Endothelial cell of umbilical vein (primary cell): ENCODE data around the gene POMP. TPM values are rescaled to one million over a fixed set of nuclear protein-coding genes. Genes with fewer than 3 reads are reported as not detected.
A peak's percentile ranks its signal among the peaks of the same experiment; 100 is the strongest.

Experiments used
- BruUV-seq: library from RNA; stranded (reverse); fragments of 400-500 nt; replicated peaks from 2 replicates; lab custom pipeline; 2021; lab: Mats Ljungman, UMichigan
- CTCF ChIA-PET: fragments of 300-600, 350-600 bp; sonication (Branson Sonifier 250); formaldehyde crosslinking; loops from one replicate; lab custom pipeline; 2021; ENCODE audit warnings: antibody characterized with exemption, inconsistent platforms; lab: Charles Lee
- POLR2A ChIA-PET: fragments of 300-600, 350-600 bp; sonication (Branson Sonifier 250); formaldehyde crosslinking; loops from one replicate; lab custom pipeline; 2021; ENCODE audit warnings: antibody characterized with exemption, inconsistent platforms; lab: Charles Lee
- DNase-seq: peaks from one replicate; pipeline ENCODE4 v3.0.0-alpha.2; 2011; ENCODE audit warnings: low read depth, low spot score
- FAIRE-seq: peaks from 2 replicates; lab custom pipeline; 2011; peaks lifted over from hg19 to GRCh38; lab: Jason Lieb, UNC
- H2AFZ ChIP-seq: 2 replicates; pipeline ENCODE4 v1.6.0; 2012; ENCODE audit warnings: low read depth, low read length, control low read depth, inconsistent platforms
- H3K27ac ChIP-seq: 2 replicates; pipeline ENCODE4 v1.5.1; 2011; ENCODE audit warnings: low read depth, mild to moderate bottlenecking, control low read depth, low read length, moderate library complexity; ENCODE audit not compliant: insufficient read depth
- H3K27me3 ChIP-seq, 2 experiments: 2 replicates each; pipeline versions ENCODE4 v1.6.0 to v1.6.1; 2011; ENCODE audit warnings: low read length in 2 of 2, mixed read lengths in 1 of 2; ENCODE audit not compliant: control insufficient read depth in 2 of 2, insufficient read depth in 2 of 2
- H3K36me3 ChIP-seq, 2 experiments: 2 replicates in 1 of 2; 3 replicates in 1 of 2; pipeline ENCODE4 v1.5.1; 2011; ENCODE audit warnings: low read length in 2 of 2, mild to moderate bottlenecking in 1 of 2, moderate library complexity in 1 of 2; ENCODE audit not compliant: control insufficient read depth in 2 of 2, insufficient read depth in 2 of 2; ENCODE audit errors: extremely low read depth in 1 of 2
- H3K4me1 ChIP-seq: 3 replicates; pipeline ENCODE4 v1.5.1; 2011; ENCODE audit warnings: mild to moderate bottlenecking, low read length; ENCODE audit not compliant: control insufficient read depth, insufficient read depth; ENCODE audit errors: extremely low read depth
- H3K4me2 ChIP-seq: 2 replicates; pipeline ENCODE4 v1.6.1; 2011; ENCODE audit warnings: low read length, control low read depth, mixed read lengths; ENCODE audit not compliant: insufficient read depth
- H3K4me3 ChIP-seq, 3 experiments: fragments of 200-600 bp in 1 of 3; sonication (generic), shearing (Covaris generic) in 1 of 3; replicated peaks in 1 of 3; 2 replicates each; pipeline ENCODE4 v1.5.1; 2011 to 2016; ENCODE audit warnings: control low read depth in 3 of 3, low read length in 3 of 3, mild to moderate bottlenecking in 2 of 3, inconsistent platforms in 1 of 3, low read depth in 1 of 3, moderate library complexity in 1 of 3; ENCODE audit not compliant: insufficient read depth in 1 of 3
- H3K79me2 ChIP-seq: 2 replicates; pipeline ENCODE4 v1.6.0; 2012; ENCODE audit warnings: low read length, inconsistent platforms; ENCODE audit not compliant: control insufficient read depth, insufficient read depth
- H3K9ac ChIP-seq: replicated peaks from 2 replicates; pipeline ENCODE3; 2011; ENCODE audit warnings: low read length, control low read depth; ENCODE audit not compliant: insufficient read depth; ENCODE audit errors: extremely low read depth
- H3K9me1 ChIP-seq: replicated peaks from 3 replicates; pipeline ENCODE4 v1.6.0; 2011; ENCODE audit warnings: mild to moderate bottlenecking, low read length; ENCODE audit not compliant: control insufficient read depth, insufficient read depth; ENCODE audit errors: extremely low read depth
- H3K9me3 ChIP-seq: replicated peaks from 2 replicates; pipeline ENCODE4 v1.5.1; 2012; ENCODE audit warnings: low read length, inconsistent platforms; ENCODE audit not compliant: control insufficient read depth, insufficient read depth
- H4K20me1 ChIP-seq: replicated peaks from 2 replicates; pipeline ENCODE3; 2011; ENCODE audit warnings: mild to moderate bottlenecking, low read length; ENCODE audit not compliant: control insufficient read depth, insufficient read depth; ENCODE audit errors: extremely low read depth
- EZH2 ChIP-seq: IDR thresholded peaks from 2 replicates; pipeline ENCODE4 v1.6.1; 2012; ENCODE audit warnings: borderline replicate concordance, low read depth, mild to moderate bottlenecking, moderate library complexity, low read length, inconsistent platforms; ENCODE audit not compliant: severe bottlenecking
- FOS ChIP-seq: IDR thresholded peaks from 2 replicates; pipeline ENCODE4 v1.6.1; 2011; ENCODE audit warnings: mild to moderate bottlenecking, low read length, moderate library complexity, borderline replicate concordance; ENCODE audit not compliant: insufficient read depth
- GATA2 ChIP-seq: IDR thresholded peaks from 2 replicates; pipeline ENCODE4 v1.7.0; 2011; ENCODE audit warnings: low read depth, mild to moderate bottlenecking, moderate library complexity, mixed read lengths, low read length; ENCODE audit not compliant: insufficient read length, insufficient read depth
- JUN ChIP-seq: IDR thresholded peaks from 2 replicates; pipeline ENCODE4 v1.6.1; 2011; ENCODE audit warnings: borderline replicate concordance, low read depth; ENCODE audit not compliant: insufficient read length, insufficient read depth
- MYC ChIP-seq: IDR thresholded peaks from one replicate; pipeline ENCODE4 v1.6.1; 2011; ENCODE audit warnings: mild to moderate bottlenecking, low read depth, low read length
- POLR2A ChIP-seq: IDR thresholded peaks from 2 replicates; pipeline ENCODE4 v1.6.1; 2012; ENCODE audit warnings: low read depth, mild to moderate bottlenecking, control low read depth, low read length
- POLR2AphosphoS5 ChIP-seq: IDR thresholded peaks from 2 replicates; pipeline ENCODE4 v1.6.1; 2012; ENCODE audit warnings: low read depth, mild to moderate bottlenecking, control low read depth, low read length, moderate library complexity; ENCODE audit not compliant: insufficient read depth
- dilution Hi-C: fragments of 300-500 bp; cut with MboI; formaldehyde crosslinking; loops from one replicate; pipeline ENCODE4 v1.15.0; 2019; ENCODE audit warnings: low sequenced_read_pairs; ENCODE audit not compliant: extremely low pct_ligation_motif_present
- intact Hi-C: fragments of 100-400 bp; cut with micrococcal nuclease; formaldehyde crosslinking; loops from one replicate; pipeline ENCODE4 v1.10.0; 2022
- polyA plus RNA-seq, 4 experiments: library from polyadenylated mRNA; depleted of rRNA in 3 of 4; stranded (reverse) in 3 of 4; unstranded in 1 of 4; fragments of >200 nt; gene quantifications; 2 replicates each; pipeline versions ENCODE4 v1.2.1 to v1.2.3, GENCODE V29; 2011 to 2012; ENCODE audit warnings: missing spikeins in 1 of 4
- total RNA-seq: library from RNA; stranded (reverse); gene quantifications from 2 replicates; pipeline ENCODE4 v1.2.3, GENCODE V29; 2021
- TF ChIP-seq, protein P1 (sequence below): IDR thresholded peaks from 2 replicates; pipeline ENCODE4 v1.6.1; 2011; ENCODE audit not compliant: insufficient read depth, insufficient read length
- TF ChIP-seq, protein P2 (sequence below), 2 donors: IDR thresholded peaks; 1 replicate in 1 of 2; 2 replicates in 1 of 2; pipeline ENCODE4 v1.5.1; 2011; ENCODE audit warnings: low read length in 2 of 2, mild to moderate bottlenecking in 2 of 2, moderate library complexity in 2 of 2, control low read depth in 1 of 2, inconsistent platforms in 1 of 2, low read depth in 1 of 2; ENCODE audit not compliant: insufficient read depth in 1 of 2; ENCODE audit errors: extremely low read depth in 1 of 2

The POMP gene
- total and polyA plus RNA-seq, 2 donors (not counting 3 experiments of a cell fraction or from before 2014, with no cell fraction given), result 27.0 to 88.9 TPM

DNA sequence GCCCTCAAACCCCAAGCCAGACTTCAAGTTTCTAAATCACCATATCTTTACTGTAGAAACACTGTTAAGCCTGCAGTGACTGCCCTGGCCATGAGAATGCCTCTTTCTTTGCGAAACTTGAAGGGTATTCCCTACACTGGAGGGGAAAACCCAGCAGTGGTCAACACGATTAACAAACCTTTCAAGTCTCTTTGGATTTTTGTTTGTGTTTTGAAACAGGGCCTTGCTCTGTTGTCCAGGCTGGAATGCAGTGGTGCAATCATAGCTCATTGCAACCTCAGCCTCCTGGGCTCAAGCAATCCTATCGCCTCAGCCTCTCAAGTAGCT lies 17.4 kb upstream of the POMP start:
- DNase-seq (no peak), FAIRE-seq (peak; percentile 21)
- intact Hi-C loops, result loop anchor here (1.0 to 2.0 kb wide), 2 partner anchors 17 to 67 kb away; no protein-coding TSS in a partner anchor
- CTCF ChIA-PET, result interaction anchor here (1.0 to 1.9 kb wide), 11 partner anchors 10 to 582 kb away, joined by 3 to 12 read pairs (median 4); partner anchors contain the start of gene POMP
- TF ChIP-seq GATA2 (no peak), MYC (no peak), EZH2 (no peak), JUN (no peak), FOS (no peak), POLR2A (no peak), POLR2AphosphoS5 (no peak)
- TF ChIP-seq, protein P1, sequence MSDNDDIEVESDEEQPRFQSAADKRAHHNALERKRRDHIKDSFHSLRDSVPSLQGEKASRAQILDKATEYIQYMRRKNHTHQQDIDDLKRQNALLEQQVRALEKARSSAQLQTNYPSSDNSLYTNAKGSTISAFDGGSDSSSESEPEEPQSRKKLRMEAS, result no peak
- TF ChIP-seq, protein P2, sequence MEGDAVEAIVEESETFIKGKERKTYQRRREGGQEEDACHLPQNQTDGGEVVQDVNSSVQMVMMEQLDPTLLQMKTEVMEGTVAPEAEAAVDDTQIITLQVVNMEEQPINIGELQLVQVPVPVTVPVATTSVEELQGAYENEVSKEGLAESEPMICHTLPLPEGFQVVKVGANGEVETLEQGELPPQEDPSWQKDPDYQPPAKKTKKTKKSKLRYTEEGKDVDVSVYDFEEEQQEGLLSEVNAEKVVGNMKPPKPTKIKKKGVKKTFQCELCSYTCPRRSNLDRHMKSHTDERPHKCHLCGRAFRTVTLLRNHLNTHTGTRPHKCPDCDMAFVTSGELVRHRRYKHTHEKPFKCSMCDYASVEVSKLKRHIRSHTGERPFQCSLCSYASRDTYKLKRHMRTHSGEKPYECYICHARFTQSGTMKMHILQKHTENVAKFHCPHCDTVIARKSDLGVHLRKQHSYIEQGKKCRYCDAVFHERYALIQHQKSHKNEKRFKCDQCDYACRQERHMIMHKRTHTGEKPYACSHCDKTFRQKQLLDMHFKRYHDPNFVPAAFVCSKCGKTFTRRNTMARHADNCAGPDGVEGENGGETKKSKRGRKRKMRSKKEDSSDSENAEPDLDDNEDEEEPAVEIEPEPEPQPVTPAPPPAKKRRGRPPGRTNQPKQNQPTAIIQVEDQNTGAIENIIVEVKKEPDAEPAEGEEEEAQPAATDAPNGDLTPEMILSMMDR (IDR thresholded peaks at IDR 0.05; ENCODE audit: extremely low read depth in 1 of 2, insufficient read depth in 1 of 2, low read depth in 1 of 2, low read length in 2 of 2), result no peak
- Histone ChIP-seq H3K4me1 (peaks cover 16% of the 10 kb centered on the region), H3K4me3 (no peak overlapping the region), H4K20me1 (no peaks in the 10 kb centered on the region), H3K9me3 (no peaks in the 10 kb centered on the region), H3K36me3 (no peaks in the 10 kb centered on the region), H2AFZ (peak overlapping the region; percentile 42), H3K79me2 (no peaks in the 10 kb centered on the region), H3K27ac (peak overlapping the region; percentile 87), H3K9me1 (no peaks in the 10 kb centered on the region), H3K27me3 (no peaks in the 10 kb centered on the region), H3K9ac (peak overlapping the region; percentile 61), H3K4me2 (peak overlapping the region; percentile 94)
- dilution Hi-C loops, result no loop called here
- POLR2A ChIA-PET, result no interaction called here
- no TSS peak for BruUV-seq
